ENCODE results near the gene RNF220. TPM values are rescaled to one million over a fixed set of nuclear protein-coding genes. Genes with fewer than 3 reads are reported as not detected.

The RNF220 gene
- total and polyA plus RNA-seq, 7 experiments from 2014 or later, result 83.1 to 127 (median 95.9) TPM

DNA sequence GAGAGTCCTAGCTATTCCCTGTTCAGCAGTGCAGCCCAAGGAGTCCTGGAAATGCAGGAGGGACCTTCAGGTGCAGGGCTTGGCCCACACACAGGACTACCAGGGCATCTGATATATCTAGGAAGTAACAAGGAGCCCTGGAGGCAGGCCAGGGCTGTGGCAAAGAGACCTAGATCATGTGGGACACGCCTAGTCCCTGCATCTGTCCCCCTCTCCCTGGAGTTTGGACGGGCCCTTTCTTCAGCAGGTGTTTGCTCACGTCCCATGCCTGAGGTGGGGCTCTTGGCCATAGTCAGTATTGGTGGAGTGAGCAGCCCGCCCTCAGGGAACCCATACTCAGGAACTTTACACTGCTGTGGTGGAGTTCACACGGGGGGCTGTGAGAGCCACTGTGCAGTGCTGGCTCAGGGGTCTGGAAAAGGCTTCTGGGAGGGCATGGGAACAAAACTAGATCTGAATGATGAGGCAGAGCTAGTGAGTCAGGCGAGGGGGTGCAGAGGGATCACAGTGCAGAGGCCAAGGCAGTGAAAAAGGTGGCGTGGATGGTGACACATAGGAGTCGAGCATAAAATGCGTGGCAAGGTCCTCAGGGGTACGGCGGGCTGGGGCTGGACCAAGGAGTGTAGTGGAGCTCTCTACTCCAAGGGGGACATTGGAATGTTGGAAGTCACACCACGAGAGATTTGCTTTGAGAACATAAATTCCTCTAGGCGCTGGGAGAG is 243.6 kb downstream of the RNF220 start:
- Mint-ChIP-seq H3K9me3 (no peaks in the 10 kb centered on the region), H3K4me3 (no peak overlapping the region), H3K27me3 (no peaks in the 10 kb centered on the region), H3K27ac (peak overlapping the region in 4 of 9 donors; percentile 26 to 84 (median 69)), H3K4me1 (peaks cover 0 to 5% (median 0%) of the 10 kb centered on the region in 7 donors), H3K36me3 (peaks cover 5 to 45% (median 9%) of the 10 kb centered on the region in 5 donors)
- no peak for DNase-seq
- no peak for ATAC-seq
- POLR2A ChIA-PET, result interaction anchor here (1.3 to 3.2 kb wide), 3 partner anchors 10 to 17 kb away, joined by 3 to 8 read pairs (median 4); no protein-coding TSS in a partner anchor
- no peaks in the 10 kb centered on the region for H3K27me3 ChIP-seq (ENCODE audit: control insufficient read depth in 2 of 2, insufficient read depth in 2 of 2, low read length in 2 of 2)
- H3K4me3 ChIP-seq (ENCODE audit: low read length), result no peak overlapping the region
- H3K4me1 ChIP-seq (ENCODE audit: control insufficient read depth in 2 of 2, insufficient read depth in 2 of 2, low read length in 2 of 2), result no peaks in the 10 kb centered on the region
- peaks cover 0 to 78% (median 6%) of the 10 kb centered on the region in 3 experiments for H3K36me3 ChIP-seq (ENCODE audit: control insufficient read depth in 2 of 3, insufficient read depth in 3 of 3, low read length in 3 of 3)
- CTCF ChIA-PET, result interaction anchor here (0.5 to 0.8 kb wide), 3 partner anchors 17 to 213 kb away, joined by 3 to 6 read pairs (median 5); no protein-coding TSS in a partner anchor
- no peaks in the 10 kb centered on the region for H3K9me3 ChIP-seq (ENCODE audit: control insufficient read depth in 2 of 3, low read length in 3 of 3)
- intact Hi-C loops (cut with micrococcal nuclease), result no loop called here
- no peak overlapping the region for H3K27ac ChIP-seq (ENCODE audit: low read depth, low read length)

DNA sequence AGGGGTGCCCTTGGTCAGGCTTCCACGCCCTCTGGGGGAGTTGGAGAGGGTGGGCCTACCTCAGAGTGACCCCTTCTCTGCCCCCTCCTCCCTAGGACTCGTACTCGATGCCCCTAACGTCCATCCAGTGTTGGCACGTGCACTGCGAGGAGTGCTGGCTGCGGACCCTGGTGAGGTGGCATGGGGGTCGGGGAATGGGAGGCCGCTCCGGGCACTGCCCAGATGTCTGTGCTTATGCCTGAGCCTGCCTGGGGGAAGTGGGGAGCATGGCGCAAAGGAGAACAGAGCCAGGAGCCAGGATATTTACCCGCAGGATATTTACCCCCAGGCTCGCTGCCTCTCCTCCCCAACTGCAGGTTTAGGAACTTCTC is 244.7 kb downstream of the RNF220 start:
- DNase-seq, result no peak
- no peak overlapping the region for H3K27ac Mint-ChIP-seq
- no peaks in the 10 kb centered on the region for H3K4me1 ChIP-seq (ENCODE audit: control insufficient read depth in 2 of 2, insufficient read depth in 2 of 2, low read length in 2 of 2)
- H3K4me3 Mint-ChIP-seq, result no peak overlapping the region
- H3K27me3 Mint-ChIP-seq, result no peaks in the 10 kb centered on the region
- H3K4me1 Mint-ChIP-seq, result peaks cover 0 to 5% (median 0%) of the 10 kb centered on the region in 7 donors
- POLR2A ChIA-PET, result no interaction called here
- peaks cover 0 to 68% (median 6%) of the 10 kb centered on the region in 3 experiments for H3K36me3 ChIP-seq (ENCODE audit: control insufficient read depth in 2 of 3, insufficient read depth in 3 of 3, low read length in 3 of 3)
- CTCF ChIA-PET, result interaction anchor here (0.6 to 0.8 kb wide), 2 partner anchors 41 to 1162 kb away, joined by 3 to 4 read pairs; no protein-coding TSS in a partner anchor
- H3K9me3 ChIP-seq (ENCODE audit: control insufficient read depth in 2 of 3, low read length in 3 of 3), result no peaks in the 10 kb centered on the region
- H3K27me3 ChIP-seq (ENCODE audit: control insufficient read depth in 2 of 2, insufficient read depth in 2 of 2, low read length in 2 of 2), result no peaks in the 10 kb centered on the region
- ATAC-seq, result no peak
- H3K4me3 ChIP-seq (ENCODE audit: low read length), result no peak overlapping the region
- no peak overlapping the region for H3K27ac ChIP-seq (ENCODE audit: low read depth, low read length)
- intact Hi-C loops (cut with micrococcal nuclease), result loop anchor here in 1 of 2 donors (5.0 kb wide), 1 partner anchor 432 kb away; no protein-coding TSS in a partner anchor
- H3K36me3 Mint-ChIP-seq, result peaks cover 5 to 41% (median 8%) of the 10 kb centered on the region in 5 donors
- H3K9me3 Mint-ChIP-seq, result no peaks in the 10 kb centered on the region

DNA sequence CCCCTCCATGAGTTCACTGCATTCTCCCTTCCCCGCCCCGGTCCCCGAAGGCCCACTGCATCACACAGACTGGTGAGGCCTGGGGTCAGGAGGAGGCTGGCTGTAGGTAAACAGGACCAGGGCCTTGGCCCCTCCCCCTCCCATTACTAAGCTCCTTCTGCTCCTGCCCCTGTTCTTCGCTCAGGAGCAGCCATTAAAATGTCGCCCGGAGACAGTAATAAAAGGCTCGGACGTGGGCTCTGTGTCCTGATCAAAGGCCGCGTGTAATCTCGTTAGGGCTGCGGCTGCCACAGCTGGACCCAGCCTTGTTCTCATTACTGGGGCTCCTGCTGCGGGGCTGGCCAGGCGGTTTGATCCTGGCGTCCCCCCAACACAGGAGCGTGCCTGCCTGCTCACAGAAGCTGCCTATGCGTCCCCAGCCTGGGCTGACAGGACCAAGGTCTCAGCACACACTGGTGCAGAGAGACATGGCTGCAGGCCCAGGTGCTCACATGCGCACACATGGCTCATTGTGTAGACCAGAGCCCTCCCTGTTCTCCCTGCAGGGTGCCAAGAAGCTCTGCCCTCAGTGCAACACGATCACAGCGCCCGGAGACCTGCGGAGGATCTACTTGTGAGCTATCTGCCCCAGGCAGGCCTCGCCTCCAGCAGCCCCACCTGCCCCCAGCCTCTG is 245.2 kb downstream of the RNF220 start:
- Mint-ChIP-seq H3K27me3 (no peaks in the 10 kb centered on the region), H3K27ac (peak overlapping the region in 1 of 9 donors; percentile 82), H3K36me3 (peaks cover 5 to 39% (median 7%) of the 10 kb centered on the region in 5 donors), H3K4me3 (no peak overlapping the region), H3K4me1 (peaks cover 0 to 5% (median 0%) of the 10 kb centered on the region in 7 donors), H3K9me3 (no peaks in the 10 kb centered on the region)
- Histone ChIP-seq H3K4me1 (ENCODE audit: control insufficient read depth in 2 of 2, insufficient read depth in 2 of 2, low read length in 2 of 2) (no peaks in the 10 kb centered on the region), H3K9me3 (ENCODE audit: control insufficient read depth in 2 of 3, low read length in 3 of 3) (no peaks in the 10 kb centered on the region), H3K36me3 (ENCODE audit: control insufficient read depth in 2 of 3, insufficient read depth in 3 of 3, low read length in 3 of 3) (peaks cover 0 to 67% (median 6%) of the 10 kb centered on the region in 3 experiments), H3K4me3 (ENCODE audit: low read length) (no peak overlapping the region), H3K27ac (ENCODE audit: low read depth, low read length) (no peak overlapping the region), H3K27me3 (ENCODE audit: control insufficient read depth in 2 of 2, insufficient read depth in 2 of 2, low read length in 2 of 2) (no peaks in the 10 kb centered on the region)
- no peak for ATAC-seq
- POLR2A ChIA-PET, result no interaction called here
- DNase-seq, result no peak
- CTCF ChIA-PET, result interaction anchor here (0.6 to 3.4 kb wide), 3 partner anchors 41 to 1161 kb away, joined by 3 to 65 read pairs (median 4); no protein-coding TSS in a partner anchor
- intact Hi-C loops (cut with micrococcal nuclease), result loop anchor here in 1 of 2 donors (5.0 kb wide), 1 partner anchor 433 kb away; no protein-coding TSS in a partner anchor

DNA sequence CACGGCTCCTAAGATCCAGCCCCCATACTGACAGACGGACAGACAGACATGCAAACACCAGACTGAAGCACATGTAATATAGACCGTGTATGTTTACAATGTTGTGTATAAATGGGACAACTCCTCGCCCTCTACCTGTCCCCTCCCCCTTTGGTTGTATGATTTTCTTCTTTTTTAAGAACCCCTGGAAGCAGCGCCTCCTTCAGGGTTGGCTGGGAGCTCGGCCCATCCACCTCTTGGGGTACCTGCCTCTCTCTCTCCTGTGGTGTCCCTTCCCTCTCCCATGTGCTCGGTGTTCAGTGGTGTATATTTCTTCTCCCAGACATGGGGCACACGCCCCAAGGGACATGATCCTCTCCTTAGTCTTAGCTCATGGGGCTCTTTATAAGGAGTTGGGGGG is 246.0 kb downstream of the RNF220 start:
- Mint-ChIP-seq H3K27me3 (no peaks in the 10 kb centered on the region), H3K4me3 (no peak overlapping the region), H3K27ac (peak overlapping the region in 4 of 9 donors; percentile 5 to 39 (median 31)), H3K36me3 (peaks cover 5 to 38% (median 7%) of the 10 kb centered on the region in 5 donors), H3K4me1 (peaks cover 0 to 5% (median 0%) of the 10 kb centered on the region in 7 donors), H3K9me3 (no peaks in the 10 kb centered on the region)
- no peak for ATAC-seq
- ChIA-PET POLR2A (interaction anchor here (1.0 to 1.5 kb wide), 2 partner anchors 12 to 17 kb away, joined by 4 to 5 read pairs; no protein-coding TSS in a partner anchor), CTCF (interaction anchor here (1.7 to 3.4 kb wide), 6 partner anchors 13 to 273 kb away, joined by 6 to 65 read pairs (median 16); no protein-coding TSS in a partner anchor)
- peaks cover 0 to 60% (median 6%) of the 10 kb centered on the region in 3 experiments for H3K36me3 ChIP-seq (ENCODE audit: control insufficient read depth in 2 of 3, insufficient read depth in 3 of 3, low read length in 3 of 3)
- no peak overlapping the region for H3K4me3 ChIP-seq (ENCODE audit: low read length)
- H3K9me3 ChIP-seq (ENCODE audit: control insufficient read depth in 2 of 3, low read length in 3 of 3), result no peaks in the 10 kb centered on the region
- no peak for DNase-seq
- H3K27ac ChIP-seq (ENCODE audit: low read depth, low read length), result no peak overlapping the region
- H3K4me1 ChIP-seq (ENCODE audit: control insufficient read depth in 2 of 2, insufficient read depth in 2 of 2, low read length in 2 of 2), result no peaks in the 10 kb centered on the region
- intact Hi-C loops (cut with micrococcal nuclease), result loop anchor here in 1 of 2 donors (5.0 kb wide), 1 partner anchor 434 kb away; no protein-coding TSS in a partner anchor
- H3K27me3 ChIP-seq (ENCODE audit: control insufficient read depth in 2 of 2, insufficient read depth in 2 of 2, low read length in 2 of 2), result no peaks in the 10 kb centered on the region

DNA sequence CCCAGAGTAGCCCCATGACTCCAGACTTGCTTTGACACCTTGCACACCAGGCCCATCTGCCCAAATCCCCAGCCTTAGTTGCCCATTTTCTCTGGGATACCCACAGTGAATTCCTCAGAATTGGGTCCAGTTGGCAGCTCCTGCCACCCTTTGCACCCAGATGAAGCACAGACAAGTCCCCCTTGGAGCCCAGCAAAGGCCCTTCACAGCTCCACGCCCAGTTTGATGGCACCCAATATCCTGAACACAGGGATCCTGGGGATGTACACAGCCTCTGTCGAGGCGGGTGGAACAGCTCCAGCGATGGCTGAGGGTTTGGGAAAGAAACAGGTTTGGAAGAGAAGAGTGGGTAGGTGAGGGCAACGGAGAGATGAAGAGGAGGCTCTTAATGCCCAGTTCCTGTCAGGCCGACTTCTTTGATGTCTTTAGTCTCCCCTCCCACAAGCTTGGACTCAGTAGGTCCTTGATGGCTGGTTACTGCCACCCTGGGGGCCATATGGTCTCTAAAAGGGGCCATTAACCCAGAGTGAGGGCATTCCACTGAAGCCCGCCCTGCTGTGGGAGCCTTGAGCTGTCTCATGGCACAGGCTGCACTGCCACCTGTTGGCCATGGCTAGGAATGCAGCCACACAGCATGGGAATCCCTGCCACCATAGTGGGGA is 247.5 kb downstream of the RNF220 start:
- CTCF ChIA-PET, result interaction anchor here (0.5 to 3.4 kb wide), 28 partner anchors 10 to 436 kb away, joined by 3 to 65 read pairs (median 5); no protein-coding TSS in a partner anchor
- Histone ChIP-seq H3K27ac (ENCODE audit: low read depth, low read length) (peak overlapping the region; percentile 45), H3K36me3 (ENCODE audit: control insufficient read depth in 2 of 3, insufficient read depth in 3 of 3, low read length in 3 of 3) (peaks cover 0 to 45% (median 6%) of the 10 kb centered on the region in 3 experiments), H3K27me3 (ENCODE audit: control insufficient read depth in 2 of 2, insufficient read depth in 2 of 2, low read length in 2 of 2) (no peaks in the 10 kb centered on the region), H3K9me3 (ENCODE audit: control insufficient read depth in 2 of 3, low read length in 3 of 3) (no peaks in the 10 kb centered on the region), H3K4me3 (ENCODE audit: low read length) (no peak overlapping the region), H3K4me1 (ENCODE audit: control insufficient read depth in 2 of 2, insufficient read depth in 2 of 2, low read length in 2 of 2) (no peaks in the 10 kb centered on the region)
- peak; percentile 38 to 78 (median 63) for DNase-seq
- Mint-ChIP-seq H3K4me3 (no peak overlapping the region), H3K27ac (peak overlapping the region in 7 of 9 donors; percentile 8 to 75 (median 68)), H3K9me3 (no peaks in the 10 kb centered on the region), H3K36me3 (peaks cover 5 to 31% (median 5%) of the 10 kb centered on the region in 5 donors), H3K27me3 (no peaks in the 10 kb centered on the region), H3K4me1 (peaks cover 0 to 5% (median 0%) of the 10 kb centered on the region in 7 donors)
- ATAC-seq, result peak; percentile 96
- POLR2A ChIA-PET, result interaction anchor here (1.0 to 1.9 kb wide), 3 partner anchors 18 to 21 kb away, joined by 3 to 14 read pairs (median 5); no protein-coding TSS in a partner anchor
- intact Hi-C loops (cut with micrococcal nuclease), result loop anchor here (1.0 to 5.0 kb wide), 7 partner anchors 20 to 435 kb away; partner anchors contain the start of genes ARMH1 (in 1 of the 2) and TMEM53 (in 1 of the 2)

All from naive thymus-derived CD4-positive, alpha-beta T cell (primary cell).